NCI-H2196 (cell line): Measurements from ENCODE around the gene CORO7.
"Not testable (repeated sequence)": the region's sequence is repeated elsewhere in the genome, so short reads cannot be mapped to it uniquely, and the experiment has no call there.

Experiments
- DNase-seq: peaks from one replicate; lab custom pipeline; 2025; ENCODE audit not compliant: unreplicated experiment; lab: John Stamatoyannopoulos, UW

Gene CORO7

DNA sequence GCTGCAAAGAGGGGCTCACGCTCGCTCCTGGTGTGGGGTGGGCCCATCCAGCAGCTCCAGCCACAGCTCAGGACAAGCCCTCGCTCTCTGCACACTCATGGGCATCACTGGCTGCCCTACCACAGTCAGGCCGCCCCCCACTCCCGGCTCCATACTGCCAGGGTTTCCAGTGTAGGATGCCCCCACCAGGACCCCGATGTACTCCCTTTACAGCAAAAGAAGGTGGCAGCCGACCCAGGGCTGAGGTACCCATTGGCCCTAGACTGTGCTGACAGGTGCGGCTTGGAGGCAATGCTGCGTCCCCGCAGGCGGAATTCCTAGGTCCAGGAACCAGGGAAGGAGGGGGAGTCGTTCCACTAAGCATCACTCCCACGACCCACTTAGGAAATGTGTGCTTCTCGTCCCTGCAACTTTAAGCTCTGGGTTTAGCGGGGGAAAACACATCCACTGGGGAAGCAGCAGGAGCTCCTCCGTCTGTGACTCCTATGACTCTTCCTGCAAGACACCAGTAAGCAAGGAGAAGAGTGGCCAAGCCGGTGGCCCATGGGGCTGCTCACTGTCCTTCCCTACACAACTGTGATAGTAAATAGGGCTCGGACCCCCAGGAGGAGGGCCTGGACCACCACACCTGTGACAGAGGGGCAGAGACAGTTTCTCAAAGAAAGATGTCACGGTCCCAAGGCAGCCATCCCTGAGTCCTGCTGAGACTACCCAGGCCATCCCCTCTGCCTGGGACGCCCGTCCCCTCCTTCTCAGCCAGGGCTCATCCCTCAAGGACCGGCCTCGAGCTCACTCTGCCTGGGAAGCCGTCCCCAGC is 13.1 kb downstream of the CORO7 start:
- no peak for DNase-seq

DNA sequence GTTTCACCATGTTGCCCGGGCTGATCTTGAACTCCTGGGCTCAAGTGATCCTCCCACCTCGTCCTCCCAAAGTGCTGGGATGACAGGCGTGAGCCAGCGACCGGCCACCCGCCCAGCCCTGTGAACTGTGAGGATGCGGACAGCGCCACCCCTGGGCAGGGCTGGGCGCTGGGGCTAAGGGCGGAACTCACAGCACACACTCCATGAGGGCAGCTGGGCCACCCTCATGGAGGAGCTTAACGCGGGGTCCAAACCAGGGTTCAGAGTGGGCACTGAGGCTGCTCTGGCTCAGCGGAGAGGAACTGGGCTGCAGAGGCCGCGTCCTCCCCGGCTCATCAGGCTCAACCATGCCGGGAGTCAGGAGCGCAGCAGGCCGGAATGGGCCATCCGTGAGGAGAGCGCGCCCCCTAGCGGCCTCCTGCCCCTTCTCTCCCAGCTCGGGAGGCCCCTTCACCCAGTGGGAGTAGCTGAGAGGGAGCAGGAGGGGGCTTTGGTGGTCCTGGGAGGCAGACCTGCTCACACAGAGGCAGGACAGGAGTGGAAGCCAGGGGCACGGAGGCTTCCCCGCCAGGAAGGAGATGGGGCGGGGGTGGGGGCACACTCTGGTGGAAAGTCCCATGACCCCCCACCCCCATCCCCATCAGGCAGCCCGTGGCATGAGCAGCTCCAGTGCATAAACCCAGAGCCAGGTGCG is 13.8 kb downstream of the CORO7 start:
- DNase-seq: peak; percentile 80

DNA sequence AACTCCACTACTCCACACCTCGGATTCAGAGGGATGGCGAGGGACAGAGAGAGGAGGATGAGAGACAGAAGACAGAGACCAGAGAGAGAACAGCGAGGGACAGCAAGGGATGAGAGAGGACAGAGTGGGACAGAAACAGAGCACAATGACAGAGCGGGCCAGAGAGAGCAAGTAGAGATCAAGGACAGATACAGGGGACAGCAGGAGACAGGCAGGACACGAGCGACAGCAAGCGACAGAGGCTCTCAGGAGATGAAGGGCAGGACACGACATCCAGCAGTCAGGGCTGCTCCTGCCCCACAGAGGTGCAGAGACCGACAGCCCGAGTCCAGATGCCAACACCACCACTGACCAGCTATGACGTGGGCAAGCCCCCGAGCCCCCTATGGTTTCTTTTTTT is 14.9 kb downstream of the CORO7 start:
- no peak for DNase-seq

DNA sequence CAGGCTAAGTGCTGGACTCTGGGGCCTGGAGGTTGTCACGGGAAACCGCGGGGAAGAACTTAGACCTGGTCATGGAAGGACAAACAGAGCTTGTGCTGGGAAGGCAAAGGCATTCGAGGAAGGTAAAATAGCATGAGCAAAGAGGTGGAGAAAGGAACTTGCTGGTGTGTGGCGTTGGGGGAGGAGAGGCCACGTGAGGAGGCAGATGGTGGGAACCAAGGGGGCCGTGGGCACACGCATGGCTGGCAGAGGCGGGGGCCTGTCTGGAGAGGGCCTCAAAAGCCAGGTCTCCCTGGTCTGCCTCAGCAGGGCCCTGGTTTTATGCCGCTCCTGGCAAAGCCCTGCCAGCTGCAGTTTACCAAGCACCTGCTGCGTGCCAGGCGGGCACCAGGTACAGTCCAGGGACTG is 15.3 kb downstream of the CORO7 start:
- no peak for DNase-seq

DNA sequence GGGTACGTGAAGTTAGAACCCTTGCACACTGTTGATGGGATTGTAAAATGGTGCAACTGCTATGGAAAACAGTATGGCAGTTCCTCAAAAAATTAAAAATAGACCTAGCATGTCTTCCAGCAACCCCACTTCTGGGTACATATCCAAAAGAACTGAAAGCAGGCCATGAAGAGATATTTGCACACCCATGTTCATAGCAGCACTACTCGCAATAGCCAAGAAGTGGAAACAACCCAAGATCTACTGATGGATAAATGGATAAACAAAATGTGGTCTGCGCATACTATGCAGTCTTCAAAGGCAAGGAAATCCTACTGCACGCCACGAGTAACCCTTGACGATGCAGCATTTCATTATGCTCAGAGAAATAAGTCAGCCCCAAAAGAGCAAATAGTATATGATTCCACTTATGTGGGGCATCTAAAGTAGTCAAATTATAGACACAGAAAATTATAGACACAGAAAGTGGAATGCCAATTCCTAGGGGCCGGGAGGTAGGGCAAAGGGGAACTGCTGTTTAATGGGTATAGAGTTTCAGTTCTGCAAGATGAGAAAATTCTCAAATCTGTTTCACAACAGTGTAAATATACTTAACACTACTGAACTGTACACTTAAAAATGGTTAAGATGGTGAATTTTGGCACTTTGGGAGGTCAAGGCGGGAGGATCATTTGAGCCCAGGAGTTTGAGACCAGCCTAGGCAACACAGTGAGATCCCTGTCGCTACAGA is 17.2 kb downstream of the CORO7 start:
- DNase-seq: no peak

DNA sequence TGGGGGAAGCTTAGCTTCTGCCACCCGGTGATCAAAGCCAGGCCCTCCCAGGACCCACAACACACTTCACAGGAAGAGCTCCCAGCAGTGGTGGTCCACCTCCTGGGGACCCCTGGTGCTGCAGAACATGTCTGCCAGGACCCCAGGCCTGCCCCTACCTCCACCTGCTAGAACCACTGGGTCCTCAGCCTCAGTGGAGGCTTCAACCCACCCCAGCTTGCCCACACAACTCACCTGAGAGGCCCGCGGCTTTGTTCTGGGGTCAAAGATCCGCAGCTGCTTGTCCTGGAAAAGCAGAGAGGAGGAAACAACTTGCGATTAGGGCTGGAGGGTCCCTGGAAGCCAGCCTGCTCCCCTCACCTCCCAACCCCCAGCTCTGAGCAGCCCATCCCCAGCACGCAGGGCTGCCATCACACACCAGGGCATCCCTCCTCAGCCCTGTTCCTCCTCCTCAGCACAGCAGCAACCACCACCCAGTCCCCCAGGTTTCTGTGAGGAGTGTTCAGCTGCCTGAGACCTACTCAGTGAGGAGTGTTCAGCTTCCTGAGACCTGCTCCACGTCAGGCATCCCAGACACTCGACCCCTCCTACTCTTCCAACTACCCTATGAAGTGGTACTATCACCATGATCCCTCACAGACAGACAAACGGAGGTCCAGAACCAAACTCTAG is 21.2 kb downstream of the CORO7 start:
- DNase-seq: no peak

DNA sequence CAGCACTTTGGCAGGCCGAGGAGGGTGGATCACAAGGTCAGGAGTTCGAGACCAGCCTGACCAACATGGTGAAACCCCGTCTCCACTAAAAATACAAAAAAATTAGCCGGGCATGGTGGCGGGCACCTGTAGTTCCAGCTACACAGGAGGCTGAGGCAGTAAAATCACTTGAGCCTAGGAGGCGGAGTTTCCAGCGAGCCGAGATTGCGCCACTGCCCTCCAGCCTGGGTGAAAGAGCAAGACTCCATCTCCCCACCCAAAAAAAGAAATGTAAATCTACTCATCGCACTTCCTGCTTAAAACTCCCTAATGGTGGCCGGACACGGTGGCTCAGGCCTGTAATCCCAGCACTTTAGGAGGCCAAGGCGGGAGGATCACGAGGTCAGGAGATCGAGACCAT is 22.5 kb downstream of the CORO7 start:
- not testable (repeated sequence) for DNase-seq

DNA sequence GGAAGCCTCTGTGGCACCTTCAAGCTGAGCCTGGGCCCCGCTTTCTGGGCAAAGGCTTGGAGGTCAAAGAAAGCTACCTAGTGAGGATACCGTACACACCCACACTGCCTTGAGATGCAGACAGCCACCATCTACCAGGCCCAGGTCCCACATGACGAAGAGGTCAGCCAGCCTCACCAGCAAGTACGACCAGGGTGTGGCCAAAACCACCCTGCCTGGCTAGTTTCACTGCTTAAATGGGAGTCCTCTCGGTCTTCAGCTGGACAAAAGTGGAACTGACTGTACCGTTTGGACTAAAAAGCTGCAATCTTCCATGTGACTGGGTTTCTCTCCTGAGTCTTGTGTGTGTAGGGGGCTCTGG is 23.2 kb downstream of the CORO7 start:
- no peak for DNase-seq

DNA sequence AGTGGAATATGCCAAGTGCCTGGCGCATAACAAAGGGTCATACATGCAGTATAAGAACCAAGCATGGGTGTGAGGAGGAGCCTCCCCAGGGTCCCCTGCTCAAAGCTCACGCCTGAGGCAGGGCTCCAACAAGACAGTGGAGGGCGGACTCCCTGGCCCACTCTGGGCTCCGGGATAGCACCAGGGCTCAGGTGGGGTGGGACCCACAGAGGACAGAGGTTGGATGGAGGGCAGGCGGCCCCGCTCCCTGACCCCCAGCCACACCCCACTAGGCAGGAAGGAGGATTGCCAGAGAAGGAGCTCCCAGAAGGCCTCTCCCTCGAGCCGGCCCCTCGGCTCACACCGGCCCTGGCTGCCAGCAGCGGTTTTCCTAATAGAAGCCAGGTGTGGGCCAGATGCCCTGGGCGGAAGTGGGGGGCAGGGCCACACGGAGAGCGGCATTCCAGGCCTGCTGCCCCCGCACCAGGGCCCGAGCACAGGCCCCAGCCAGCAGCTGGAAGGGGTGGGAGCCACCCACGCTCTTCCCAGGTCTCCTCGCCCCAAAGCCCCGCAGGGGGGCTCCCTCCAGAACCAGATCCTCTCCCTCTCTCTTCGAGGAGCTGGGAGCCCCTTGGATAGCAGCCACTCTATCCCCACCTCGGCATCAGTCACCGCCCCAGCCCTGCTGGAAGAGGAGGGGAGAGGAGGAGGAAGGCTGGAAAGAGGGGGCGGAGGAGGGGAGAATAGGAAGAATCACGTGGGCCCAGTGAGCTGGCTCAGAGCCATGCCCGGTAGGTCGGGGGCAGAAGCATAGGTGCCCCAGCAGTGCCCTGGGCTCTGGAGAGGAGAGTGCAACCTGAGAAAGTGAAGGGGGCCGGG is 23.8 kb downstream of the CORO7 start:
- DNase-seq: no peak

DNA sequence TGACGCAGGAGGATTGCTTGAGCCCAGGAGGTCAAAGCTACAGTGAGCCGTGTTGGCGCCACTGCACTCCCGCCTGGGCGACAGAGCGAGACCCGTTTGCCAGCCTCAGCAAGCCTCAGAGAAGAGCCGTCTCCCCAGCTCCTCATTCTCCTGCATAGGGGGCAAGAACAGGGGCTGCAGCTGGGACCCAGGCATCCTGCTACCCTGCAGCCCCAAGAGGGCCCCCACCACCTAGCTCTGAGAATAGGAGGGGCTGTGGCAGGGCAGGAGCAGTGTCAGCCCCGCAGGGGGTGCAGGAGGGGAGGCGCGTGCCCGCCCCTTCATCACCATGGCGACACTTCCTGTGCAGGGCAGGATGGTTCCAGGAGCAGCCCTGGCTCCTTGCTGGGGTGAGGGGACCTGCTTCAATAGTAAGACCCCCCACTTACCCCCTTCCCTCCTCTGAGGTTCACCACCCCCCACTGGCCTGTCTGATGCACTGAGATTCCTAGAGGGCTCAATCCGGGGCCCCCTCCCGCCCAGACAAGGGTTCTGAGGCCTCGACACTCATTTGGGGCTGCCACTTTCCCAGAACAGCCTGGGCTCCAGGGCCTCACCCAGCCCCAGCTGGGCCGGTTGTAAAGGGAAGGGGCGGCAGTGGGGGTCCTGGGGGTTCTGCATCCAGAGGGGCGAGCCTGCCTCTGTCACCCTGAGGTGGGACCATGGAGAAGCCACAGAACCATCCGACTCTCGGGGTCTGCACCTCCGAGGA is 24.6 kb downstream of the CORO7 start:
- no peak for DNase-seq

DNA sequence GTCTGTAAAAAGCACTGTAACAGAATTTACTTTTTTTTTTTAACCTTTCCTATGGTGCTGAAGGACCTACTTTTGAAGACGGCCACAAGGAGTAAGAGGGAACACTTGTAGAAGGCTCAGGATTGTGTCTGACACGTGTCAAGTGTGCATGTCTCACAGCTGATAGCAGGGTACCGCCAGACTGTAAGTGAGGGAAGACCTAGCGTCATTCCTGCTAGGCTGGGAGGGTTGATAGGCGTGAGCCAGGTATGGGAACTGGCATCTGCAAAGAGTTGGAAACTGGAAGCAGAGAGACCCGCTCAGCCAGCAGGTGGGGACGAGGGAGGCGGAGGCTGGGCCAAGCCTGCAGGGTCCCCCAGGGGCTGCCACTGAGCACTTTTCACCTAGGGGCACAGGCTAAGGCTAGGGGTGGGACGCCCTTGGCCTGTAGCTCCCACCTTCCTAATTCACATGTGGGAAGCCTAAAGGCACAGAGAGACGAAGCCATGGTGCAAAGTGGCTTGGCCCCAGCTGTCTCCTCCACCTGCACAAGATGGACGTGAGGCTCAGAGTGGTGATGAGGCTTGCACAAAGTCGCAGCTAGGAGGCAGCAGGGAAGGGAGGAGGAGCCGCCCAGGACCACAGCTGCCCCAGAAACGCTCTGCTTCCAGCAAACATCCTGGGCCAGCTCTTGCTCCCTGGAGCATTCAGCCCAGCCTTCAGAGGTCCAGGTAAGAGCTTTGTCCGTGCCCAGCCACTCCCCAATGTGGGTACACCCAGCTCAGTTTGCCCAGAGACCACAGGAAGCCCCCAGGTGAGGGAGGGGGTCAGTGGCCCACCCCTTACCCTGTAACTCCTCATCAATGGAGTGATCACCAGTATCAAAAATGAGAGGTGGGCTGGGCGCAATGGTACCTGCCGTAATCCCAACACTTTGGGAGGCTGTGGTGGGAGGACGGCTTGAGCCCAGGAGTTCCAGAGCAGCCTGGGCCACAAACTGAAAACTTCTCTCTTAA is 25.8 kb downstream of the CORO7 start:
- DNase-seq: no peak

DNA sequence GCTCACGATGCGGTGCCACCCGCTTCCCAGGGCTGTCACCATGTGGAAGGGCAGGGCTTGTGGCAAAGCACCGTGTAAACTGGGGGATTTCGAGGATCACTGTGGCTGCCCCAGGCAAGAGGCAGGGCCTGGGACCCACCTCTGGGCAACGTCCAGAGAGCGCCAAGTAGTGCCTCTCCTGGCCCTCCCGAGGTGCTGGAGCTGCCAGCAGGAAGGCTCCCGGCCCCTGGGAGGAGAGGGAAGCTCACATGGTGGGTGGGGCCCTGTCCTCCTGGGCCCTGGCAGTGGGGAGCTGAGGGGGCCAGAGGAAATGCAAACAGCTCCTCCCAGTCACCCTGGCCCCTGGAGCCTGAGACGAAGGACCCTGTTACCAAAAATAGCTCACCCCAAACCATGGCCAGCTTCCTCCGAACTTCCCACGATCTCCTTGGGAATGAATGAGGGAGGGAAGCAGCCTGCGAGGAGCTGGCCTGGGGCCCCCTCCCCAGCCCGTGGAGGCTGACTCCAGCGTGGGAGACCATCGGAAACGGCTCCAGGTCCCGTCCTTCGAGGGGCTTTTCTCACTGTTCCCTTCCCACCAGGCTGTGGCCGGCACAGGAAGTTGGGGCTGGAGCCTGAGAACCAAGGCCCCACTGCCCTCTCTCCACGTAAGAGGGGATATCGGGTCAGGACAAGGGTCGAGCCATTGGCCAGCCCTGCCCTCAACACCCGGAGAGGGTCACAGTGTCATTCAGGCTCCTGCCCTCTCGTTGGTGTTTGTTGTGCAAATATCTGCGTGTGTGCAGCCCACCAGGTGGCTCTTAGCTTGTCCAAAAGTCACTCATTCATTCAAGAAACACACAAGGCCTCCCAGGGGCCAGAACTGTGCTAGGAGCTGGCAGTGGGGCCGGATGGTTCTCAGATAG is 27.1 kb downstream of the CORO7 start:
- no peak for DNase-seq

DNA sequence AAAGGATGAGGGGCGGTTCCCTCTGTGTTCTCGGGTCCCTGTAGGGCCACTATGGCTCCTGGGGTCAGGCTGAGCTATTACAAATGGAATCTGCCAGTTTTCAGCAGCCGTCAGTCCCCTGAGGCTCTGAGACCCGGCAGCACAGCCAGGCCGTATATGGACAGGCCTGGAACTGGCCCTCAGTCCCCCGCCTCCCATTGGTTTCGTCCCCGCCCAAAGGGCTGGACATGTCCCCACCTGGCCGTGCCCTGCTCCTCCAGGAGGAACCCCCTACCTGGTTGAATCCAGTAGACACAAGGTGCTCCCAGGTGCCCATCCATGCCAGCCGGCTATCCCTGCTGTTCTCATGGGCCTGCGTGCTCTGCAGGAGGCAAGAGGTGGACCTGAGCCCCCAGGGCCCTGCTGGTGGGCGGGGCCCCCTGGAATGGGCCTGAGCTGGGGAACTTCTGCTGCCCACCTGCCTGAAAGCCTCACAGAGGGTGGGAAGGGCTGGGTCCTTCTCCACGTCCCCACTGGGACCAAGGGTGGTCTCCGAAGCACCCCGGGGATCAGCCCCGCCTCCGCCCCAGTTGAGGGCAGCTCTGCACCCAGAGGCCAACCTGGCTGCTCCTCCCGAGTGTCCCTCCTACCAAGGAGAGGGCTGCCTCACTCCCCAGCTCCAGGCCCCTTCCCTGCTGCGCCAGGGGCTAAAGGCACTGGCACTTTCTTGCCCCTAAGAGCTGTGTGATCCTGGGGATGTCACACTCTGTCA is 27.9 kb downstream of the CORO7 start:
- no peak for DNase-seq

DNA sequence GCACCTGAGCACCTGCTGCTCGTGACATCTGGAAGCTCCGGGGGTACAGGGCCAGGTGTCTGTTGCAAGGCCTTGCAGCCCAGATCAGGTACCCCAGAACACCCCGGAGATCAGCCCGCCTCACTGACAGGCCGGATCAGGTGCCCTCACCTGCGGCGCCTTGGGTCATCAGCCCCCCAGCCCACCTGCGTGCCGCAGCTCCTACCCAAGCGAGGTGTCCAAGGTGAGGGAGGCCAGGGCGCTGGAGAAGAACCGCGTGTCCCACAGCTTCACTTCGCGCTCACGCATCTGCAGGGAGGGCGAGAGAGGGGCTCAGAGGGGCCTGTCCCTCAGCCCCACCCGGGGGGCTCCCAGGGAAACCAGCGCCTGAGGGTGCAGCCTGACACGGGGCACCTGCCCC is 28.6 kb downstream of the CORO7 start:
- no peak for DNase-seq

DNA sequence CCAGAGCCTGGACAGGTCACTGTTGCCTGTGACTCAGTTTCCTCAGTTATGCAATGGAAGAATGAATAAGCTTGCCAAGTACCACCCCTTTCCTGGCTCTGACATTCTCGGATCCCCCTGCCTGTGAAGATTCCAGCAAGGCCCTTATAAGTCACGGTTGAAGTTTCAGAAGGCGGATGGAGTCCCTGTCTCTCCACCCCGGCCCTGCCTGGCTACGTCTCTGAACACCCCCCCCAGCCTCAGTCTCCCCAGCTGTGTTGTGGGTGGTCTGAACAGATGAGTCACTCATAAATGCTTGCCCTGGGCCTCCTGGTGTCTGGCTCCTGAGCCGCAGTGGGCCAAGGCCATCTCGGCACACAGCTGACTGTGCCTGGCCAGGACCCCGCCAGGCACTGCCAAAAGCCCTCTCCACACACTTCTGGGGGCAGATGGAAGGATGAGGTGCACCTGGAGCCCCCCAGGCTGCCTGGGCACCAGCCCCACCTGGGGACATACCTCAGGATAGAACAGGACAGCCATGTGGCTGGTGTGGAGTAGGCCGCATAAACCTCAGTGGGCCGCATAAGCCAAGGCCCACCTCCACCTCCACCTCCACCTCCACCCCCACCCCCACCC is 29.3 kb downstream of the CORO7 start:
- DNase-seq: no peak

DNA sequence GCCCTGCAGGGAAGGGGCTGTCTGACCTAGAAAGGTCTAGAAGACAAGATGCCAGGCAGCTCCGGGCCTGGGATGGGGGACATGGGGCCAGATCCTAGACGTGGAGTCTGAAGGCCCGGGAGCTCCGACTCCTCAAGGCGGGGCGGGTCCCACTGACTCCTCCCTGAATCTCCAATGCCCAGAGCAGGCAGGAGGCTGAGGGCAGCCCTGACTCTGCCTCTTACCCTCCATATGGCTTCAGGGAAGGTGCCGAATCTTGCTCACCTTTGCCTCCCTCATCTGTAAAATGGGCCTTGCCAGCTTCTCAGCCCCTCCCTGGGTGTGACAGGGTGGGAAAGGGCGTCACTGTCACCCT is 30.0 kb downstream of the CORO7 start:
- DNase-seq: no peak
